ENCODE results near the gene PDE11A.

The PDE11A gene

DNA sequence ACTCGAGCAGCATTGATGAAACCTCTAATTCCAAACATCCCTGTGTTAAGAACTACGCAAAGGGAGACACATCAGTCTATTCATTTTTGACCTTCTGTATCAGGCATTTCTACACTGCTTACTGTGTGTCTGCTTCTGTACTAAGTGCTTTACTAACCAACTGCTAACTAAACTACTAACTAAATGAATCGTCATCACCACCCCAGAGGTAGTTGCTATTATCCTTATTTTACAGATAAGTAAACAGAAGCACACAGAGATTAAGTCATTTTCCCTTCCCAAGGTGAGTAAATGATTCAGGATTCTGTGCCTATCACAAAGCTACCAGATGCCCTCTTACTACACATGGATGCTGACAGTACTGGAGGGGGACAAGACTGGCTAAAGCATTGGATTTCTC lies 395.9 kb downstream of the PDE11A start:
- in situ Hi-C loops (cut with HindIII; ENCODE audit: low sequenced_read_pairs), result no loop called here

DNA sequence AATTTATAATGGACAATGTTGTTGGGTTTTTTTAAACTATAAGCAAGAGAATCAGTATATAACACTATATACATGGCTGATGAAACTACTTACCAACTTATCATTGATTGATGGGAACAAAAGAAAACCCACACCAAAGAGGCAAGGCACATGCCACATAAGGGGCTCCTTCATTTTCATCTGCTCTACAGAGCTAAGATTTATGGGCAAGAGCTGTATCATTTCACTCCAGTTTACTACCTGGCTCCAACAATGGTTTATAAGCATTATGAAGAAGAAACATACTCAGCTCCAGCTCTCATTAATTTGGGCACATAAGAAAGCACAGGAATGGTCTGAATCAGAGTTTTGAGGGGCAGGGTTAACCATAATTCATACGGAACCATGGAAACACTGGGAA lies 396.8 kb downstream of the PDE11A start:
- in situ Hi-C loops (cut with HindIII; ENCODE audit: low sequenced_read_pairs), result no loop called here

DNA sequence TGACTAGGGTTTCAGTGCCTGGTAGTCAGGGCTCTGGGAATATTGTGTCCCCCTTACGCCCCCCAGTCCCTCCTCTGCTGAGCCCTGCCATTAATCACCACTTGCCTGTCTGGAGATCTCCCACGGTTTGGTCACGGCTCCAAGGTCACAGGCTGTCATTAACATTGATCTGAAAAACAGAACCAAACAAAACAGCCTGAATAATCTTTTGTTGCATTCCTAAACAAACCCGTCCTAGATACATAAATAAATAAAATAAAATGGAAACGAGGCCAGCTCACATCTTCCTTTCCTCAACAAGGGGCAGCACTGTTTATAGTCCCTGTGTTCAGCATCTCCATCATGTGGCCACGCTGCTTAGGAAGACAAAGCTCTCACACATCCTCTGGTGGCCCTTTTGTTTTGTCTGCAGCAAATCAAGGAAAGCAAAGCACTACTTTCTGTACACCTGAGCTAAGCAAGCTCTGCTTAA lies 397.2 kb downstream of the PDE11A start:
- in situ Hi-C loops (cut with HindIII; ENCODE audit: low sequenced_read_pairs), result no loop called here

DNA sequence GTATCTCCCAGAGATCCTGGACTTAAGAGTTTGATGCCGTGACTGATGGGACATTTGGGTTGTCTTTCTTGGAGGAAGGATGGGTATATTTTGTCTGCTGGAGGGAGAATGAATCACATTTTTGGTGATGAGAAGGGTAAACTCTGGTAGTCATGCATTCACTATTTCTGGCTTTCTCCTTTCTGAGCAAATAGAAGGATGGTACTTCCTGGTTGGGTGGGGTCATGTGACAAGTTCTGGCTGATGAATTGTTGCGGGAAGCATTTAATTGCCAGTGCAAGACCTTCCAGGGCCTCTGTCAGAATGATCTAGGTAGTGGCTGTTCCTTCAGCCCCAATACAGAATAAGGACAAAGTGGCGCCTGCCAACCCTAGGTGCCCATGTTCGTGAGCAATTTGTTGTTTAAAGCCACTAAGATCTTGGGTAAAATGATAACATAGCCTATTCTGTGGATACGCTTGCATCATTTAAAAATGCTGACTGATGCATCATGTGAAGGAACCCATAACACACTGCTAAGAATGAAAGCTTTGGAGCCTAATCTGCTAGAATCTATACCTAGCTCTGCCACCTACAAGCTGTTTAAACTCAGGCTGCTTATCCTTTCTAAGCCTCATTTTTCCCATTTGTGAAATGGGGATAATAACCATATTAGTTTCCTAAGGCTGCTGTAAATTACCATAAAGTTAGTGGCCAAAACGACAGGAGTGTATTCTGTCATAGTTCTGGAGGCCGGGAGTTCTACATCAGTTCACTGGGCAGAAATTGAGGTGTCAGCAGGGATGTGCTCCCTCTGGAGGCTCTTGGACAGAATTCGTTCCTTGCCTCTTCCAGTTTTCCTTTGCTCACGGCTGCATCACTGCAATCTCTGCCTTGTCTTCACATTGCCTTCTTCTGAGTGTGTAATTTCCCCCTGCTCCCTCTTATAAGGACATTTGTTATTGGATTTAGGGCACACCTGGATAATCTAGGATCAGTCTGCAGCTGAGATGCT lies 398.7 kb downstream of the PDE11A start:
- in situ Hi-C loops (cut with HindIII; ENCODE audit: low sequenced_read_pairs), result no loop called here

DNA sequence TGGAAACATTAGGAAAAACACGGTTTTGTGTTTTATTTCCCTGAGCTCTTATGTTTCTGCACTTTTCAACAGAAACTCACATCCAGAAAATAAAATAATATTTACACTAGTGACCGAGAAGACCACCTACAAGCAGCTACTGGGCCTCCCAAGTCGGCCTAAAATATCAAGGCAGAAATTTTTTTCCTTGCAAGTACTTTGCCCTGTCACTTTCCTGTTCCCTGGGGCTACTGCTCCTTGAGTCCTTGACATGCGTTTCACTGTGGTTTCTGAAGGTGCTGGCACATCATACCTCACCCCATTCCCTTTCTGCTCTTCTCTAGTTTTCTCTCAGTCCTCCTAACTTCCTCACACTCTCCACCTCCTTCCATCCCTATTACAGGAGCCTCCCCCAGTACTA lies 400.9 kb downstream of the PDE11A start:
- in situ Hi-C loops (cut with HindIII; ENCODE audit: low sequenced_read_pairs), result no loop called here

DNA sequence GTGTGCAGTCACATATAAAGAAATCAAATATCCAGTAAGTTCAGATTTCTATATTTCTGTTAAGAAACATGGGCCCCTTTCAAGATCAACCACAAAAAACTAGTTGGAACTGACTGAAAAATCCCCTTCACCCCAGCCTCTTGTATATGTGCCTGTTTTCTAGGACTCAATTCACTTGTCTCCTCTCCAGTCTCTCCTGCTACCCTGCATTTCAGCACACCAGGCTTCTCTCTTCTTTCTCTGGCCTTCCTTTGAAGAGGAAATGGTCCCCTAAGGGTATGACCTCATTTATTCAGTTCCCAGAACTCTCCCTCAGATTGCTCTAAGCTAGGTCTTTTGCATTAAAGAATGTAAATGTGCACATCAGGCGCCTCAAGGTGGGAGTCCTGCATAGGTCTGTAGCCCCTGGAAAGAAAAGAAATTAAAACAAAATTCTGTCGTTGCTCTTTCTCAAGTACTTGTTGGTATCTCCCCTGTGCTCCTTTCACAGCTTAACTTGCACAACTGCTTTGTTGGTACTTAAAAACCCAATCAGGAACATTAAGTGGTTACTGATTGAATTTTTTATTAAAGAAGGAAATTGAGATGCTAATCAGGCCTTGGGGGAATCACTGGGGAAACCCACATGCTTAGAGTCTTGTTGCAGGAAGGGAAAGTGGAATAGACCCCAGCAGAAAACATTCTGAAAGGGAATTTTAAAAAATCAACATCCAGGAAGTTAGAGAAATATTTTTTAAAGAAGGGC lies 401.6 kb downstream of the PDE11A start:
- in situ Hi-C loops (cut with HindIII; ENCODE audit: low sequenced_read_pairs), result no loop called here

DNA sequence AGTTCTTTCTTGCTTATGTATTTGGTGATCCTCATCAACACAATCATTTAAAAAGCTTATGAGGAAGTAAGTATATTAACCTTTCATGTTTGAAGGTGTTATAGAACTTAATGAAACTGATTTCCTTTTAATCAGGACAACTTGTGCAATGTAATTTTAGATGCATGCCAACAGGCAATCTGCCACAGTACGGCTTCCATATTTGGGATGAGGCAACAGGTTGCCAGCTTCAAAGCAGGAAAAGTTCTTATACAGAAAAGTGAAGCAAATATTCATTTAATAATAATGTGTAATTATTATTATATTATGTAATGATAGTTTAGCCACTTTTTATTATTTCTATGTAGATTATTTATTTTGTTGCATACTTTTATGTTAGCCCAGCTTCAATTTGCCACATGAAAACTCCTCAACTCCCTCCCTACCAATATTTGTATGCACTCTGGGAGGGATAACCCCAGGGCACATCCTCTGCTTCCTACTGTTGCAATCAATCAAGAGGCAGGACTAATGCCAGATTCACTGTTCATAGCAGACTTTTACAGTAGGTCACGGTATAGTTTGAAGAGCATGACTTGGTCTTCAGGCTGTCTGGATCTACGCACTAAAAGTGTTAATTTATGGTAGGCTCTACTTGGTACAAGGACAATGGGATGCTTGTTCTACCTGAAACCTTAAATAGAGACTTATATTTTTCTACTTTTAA lies 402.8 kb downstream of the PDE11A start:
- in situ Hi-C loops (cut with HindIII; ENCODE audit: low sequenced_read_pairs), result no loop called here

DNA sequence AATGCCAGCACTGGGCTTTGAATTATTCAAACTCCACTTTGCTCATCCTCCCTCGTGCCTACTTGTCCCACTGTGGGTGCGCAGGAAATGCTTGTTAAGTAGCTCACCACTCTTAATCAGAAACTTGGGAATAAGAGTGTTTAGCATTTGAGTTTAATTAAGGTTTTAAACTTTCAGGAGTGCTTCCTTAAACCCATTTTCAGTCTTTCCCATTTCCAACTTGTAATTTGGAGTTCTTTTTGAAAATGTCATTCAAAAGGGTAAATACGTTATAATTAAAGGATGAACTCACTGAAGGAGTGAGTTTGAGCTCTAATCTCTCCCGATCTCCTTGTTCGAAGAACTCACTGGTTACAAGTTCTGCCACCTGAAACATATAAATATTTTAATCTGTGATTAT lies 403.4 kb downstream of the PDE11A start:
- in situ Hi-C loops (cut with HindIII; ENCODE audit: low sequenced_read_pairs), result no loop called here

DNA sequence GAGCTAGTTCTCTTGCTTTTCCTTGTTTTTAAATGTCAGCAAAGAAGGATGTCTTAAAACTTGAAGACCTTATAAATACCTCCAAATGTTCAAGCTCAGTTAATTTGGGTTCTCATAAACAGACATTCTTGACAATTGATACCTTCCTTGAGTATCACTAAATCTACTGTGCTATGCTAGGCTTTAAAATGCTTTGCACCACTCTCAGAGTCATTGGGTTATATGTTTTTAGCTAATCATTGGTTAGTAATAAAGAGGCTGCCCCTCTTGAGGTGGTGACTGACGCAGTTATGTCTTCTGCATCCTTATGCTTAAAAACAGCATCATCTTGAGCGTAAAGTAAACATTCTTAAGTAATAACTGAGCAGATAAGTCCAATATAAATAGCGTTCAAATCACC lies 404.0 kb downstream of the PDE11A start:
- in situ Hi-C loops (cut with HindIII; ENCODE audit: low sequenced_read_pairs), result no loop called here

DNA sequence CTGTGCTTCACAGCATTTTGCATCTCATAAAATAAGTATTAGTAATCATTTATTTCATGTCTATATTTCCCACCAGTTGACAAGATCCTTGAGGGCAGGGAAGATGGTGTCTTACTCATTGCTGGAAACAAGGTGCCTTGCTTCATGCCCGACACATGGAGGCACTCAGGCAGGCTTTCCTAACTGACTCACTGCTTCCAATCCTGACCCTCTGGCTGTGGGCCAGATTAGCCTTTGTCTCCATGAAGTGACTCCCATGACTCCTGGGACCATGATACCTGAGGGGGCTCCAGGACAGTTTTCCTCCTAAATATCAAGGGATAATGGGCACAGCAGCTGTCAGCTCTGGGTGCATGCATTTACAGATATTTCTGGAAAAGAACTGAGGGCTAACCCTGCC lies 405.0 kb downstream of the PDE11A start:
- in situ Hi-C loops (cut with HindIII; ENCODE audit: low sequenced_read_pairs), result no loop called here

DNA sequence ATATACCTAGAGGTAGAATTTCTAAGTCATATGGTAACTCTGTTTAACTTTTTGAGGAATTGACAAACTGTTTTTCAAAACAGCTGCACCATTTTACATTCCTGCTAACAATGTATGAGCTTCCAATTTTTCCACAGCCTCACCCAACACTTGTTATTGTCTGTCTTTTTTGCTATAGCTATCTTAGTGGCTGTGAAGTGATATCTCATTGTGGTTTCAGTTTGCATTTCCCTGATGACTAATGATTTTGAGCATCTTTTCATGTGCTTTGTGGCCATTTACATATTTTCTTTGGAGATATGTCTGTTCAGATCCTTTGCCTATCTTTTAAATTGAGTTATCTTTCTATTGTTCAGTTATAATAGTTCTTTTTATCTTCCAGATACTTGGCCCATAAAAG lies 406.2 kb downstream of the PDE11A start:
- in situ Hi-C loops (cut with HindIII; ENCODE audit: low sequenced_read_pairs), result no loop called here

DNA sequence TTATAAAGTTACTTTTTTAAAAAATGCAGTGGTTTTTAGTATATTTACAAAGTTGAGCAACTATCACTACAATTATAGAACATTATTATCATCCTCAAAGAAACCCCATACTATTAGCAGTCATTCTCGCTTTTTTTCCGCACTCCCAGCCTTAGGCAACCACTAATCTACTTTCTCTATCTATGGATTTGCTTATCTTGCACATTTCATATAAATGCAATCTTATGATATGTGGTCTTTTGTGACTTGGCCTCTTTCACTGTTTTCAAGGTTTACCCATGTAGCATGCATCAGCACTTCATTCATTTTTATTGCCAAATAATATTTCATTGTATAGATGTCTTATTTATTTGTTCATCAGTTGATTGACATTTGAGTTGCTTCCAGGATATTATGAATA lies 406.6 kb downstream of the PDE11A start:
- in situ Hi-C loops (cut with HindIII; ENCODE audit: low sequenced_read_pairs), result no loop called here

DNA sequence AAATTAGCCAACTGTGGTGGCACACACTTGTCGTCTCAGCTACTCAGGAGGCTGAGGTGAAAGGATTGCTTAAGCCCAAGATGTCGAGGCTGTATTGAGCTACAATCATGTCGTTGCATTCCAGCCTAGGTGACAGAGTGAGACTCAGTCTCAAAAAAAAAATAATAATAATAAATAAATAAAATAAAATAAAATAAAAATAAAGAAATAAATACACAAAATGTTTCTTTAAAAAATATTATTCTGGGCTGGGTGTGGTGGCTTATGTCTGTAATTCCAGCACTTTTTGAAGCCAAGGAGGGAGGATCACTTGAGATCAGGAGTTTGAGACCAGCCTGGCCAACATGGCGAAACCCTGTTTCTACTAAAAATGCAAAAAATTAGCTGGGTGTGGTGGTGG lies 407.2 kb downstream of the PDE11A start:
- in situ Hi-C loops (cut with HindIII; ENCODE audit: low sequenced_read_pairs), result no loop called here

DNA sequence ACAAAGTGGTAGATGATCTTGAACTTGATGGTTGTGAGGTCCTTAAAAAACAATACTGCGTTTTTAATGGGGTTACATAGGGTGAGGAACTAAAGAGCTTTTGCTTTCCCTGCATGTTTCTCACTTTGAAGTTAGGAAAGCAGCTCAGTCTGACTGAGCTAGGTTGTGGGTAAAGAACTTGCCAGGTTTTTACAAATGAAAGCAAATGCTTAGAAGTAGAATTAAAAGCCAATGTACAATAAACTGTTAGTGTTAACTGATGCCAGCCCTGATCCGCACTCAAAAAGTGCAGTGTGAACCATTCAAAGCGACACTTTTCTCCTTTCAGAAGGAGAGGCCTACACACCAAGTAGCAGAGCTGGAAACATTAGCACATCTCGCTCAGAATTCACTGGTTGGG lies 409.7 kb downstream of the PDE11A start:
- in situ Hi-C loops (cut with HindIII; ENCODE audit: low sequenced_read_pairs), result no loop called here

DNA sequence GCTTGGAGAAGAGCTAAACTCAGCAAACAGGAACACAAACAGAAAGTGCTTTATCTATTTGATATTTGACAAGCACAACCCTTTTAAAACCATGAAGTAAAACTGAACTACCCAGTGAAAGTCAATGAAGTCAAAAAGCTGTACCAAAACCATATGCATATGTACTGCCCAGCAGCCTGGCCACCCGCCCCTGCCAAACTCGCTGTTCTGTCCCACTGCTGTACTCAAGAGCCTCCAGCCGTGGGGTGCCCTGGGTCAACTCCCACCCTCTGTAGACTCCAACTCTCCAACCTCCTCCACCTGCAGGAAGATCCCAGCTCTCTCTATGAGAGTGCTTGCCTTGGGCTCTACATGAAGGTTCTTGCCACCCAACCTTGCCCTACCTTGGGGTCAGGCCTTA lies 411.8 kb downstream of the PDE11A start:
- in situ Hi-C loops (cut with HindIII; ENCODE audit: low sequenced_read_pairs), result no loop called here

DNA sequence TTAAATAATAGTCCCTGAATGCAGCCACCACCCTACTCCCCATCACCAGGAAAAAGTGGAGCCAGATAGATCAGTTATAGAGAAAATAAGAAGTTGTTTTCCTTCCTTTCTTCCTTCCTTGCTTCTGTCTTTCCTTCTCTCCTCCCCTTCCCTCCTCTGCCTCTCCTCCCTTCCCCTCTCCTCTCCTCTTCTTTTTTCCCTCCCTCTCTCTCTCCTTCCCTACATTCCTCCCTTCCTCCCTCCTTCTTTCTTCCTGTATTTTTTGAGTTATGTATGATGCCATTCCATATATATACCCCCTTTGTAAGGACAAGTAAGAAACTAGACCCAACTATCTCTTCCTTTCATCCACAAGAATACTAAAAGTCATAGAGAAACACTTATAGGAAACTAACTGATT lies 414.3 kb downstream of the PDE11A start:
- in situ Hi-C loops (cut with HindIII; ENCODE audit: low sequenced_read_pairs), result no loop called here

DNA sequence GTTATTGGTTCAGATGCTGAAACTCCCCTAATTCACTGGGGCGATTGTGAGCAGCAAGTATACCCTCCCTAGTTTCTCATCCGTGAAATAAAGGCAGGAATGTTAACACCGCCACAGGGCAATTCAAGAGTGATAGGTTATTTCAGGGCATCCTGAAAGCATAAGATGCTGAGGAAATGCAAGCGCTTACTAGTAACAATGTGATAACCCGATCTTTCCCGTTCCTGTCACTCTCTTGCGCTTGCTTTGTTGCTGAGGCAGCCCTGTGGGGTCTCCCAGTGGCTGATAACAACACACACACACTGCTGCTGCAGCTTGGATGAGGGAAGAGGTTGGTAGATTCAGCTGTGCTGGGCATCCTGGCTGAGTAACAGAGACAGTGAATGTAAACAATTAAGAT lies 420.7 kb downstream of the PDE11A start:
- in situ Hi-C loops (cut with HindIII; ENCODE audit: low sequenced_read_pairs), result no loop called here

DNA sequence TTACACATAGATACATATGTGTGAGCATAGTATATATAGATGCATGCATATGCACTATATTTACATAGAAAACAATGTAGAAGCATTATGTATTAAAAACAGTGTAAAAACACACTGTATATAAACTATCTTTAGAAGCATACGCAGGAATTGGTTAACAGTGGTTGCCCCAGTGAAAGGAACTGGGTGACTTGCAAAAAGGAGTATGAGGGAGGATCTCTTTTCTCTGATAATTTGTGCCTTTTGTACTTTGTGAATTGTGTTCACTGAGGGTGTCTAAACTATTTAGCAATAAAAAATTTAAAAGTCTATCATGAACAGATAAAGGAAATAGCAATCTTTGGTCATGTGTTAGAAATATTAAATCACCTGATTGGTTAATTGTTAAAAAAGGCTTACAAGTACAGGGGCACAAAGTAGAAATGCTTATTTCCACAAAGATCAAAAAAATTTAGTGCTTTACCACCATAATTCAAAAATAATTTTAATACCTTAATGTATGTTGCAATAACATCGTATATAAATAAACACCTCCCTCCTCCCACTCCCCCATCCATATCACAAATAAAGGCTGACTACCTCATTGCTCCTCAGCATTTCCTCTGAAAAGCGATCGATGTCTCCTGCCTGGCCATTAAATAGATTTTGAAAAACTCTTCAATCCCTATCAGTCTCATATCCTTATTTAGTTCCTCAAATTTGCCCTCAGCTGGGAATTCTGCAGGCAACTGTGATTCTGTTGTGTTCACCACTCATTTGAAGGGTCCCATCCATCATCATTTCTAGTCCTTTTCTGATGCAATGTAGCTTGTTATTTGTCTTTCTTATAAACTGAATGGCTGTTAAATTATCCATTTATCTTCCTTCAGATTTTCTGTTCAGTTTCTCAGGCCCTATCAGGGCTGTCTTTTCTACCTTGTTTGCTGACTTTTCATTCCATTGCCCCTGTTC lies 422.7 kb downstream of the PDE11A start:
- in situ Hi-C loops (cut with HindIII; ENCODE audit: low sequenced_read_pairs), result no loop called here

DNA sequence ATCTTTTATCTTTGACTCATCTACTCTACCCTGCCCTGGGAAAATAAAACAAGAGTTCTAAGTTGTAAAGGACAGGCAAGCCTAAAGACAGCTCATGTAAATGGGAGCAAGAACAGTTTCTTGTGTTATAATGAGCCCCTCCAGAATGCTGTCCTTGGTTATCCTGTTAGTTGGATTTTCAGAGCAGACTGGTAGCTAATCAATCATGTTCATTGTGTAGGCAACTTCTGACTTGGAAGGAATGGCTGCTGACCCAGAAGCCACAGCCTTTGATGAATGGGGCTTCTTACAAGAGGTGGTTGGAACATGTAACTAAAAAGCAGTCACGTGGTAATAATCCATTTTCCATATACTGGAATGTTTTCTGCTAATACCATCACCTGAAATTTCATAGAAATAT lies 425.8 kb downstream of the PDE11A start:
- in situ Hi-C loops (cut with HindIII; ENCODE audit: low sequenced_read_pairs), result no loop called here

DNA sequence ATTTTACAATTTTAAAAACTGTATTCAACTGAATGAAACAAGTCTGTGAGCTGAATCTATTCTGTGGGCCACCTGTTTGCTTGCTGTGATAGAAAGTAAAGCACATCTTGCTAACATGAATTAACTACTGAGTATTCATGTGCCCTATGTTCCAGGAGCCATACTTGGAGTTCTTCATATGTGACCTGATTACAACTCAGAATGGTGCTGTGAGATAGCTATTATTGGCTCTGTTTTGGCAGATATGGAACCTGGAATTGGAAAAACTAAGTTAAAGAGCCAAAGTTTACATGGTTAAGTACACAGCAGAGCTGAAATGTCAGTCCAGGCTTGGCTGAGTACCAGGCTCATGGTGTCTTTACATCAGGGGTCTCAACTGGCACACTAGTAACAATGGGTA lies 426.3 kb downstream of the PDE11A start:
- in situ Hi-C loops (cut with HindIII; ENCODE audit: low sequenced_read_pairs), result no loop called here

All from endothelial cell of hepatic sinusoid (primary cell).